H9 (cell line): ENCODE results near the gene ELFN2. TPM values are rescaled to one million over a fixed set of nuclear protein-coding genes. Genes with fewer than 3 reads are reported as not detected.

ENCODE experiments used
- DNase-seq: peaks from one replicate; pipeline ENCODE4 v3.0.0-alpha.2; 2017
- H2AFZ ChIP-seq: one replicate; pipeline ENCODE4 v1.6.1; 2013; ENCODE audit warnings: mild to moderate bottlenecking, low read length, control low read depth, moderate library complexity
- H2AK5ac ChIP-seq: 2 replicates; pipeline ENCODE4 v1.6.1; 2013; ENCODE audit warnings: low read length, control low read depth, mixed read lengths; ENCODE audit not compliant: insufficient read length
- H2BK120ac ChIP-seq: one replicate; pipeline ENCODE4 v1.6.1; 2013; ENCODE audit warnings: low read depth, mild to moderate bottlenecking, low read length, control low read depth, inconsistent platforms; ENCODE audit not compliant: poor library complexity, severe bottlenecking
- H2BK12ac ChIP-seq: 2 replicates; pipeline ENCODE4 v1.6.1; 2013; ENCODE audit warnings: low read length, control low read depth, mixed read lengths, low read depth; ENCODE audit not compliant: insufficient read length
- H2BK15ac ChIP-seq: 2 replicates; pipeline ENCODE4 v1.6.1; 2013; ENCODE audit warnings: low read depth, low read length, control low read depth
- H2BK20ac ChIP-seq: one replicate; pipeline ENCODE4 v1.6.1; 2013; ENCODE audit warnings: low read depth, mild to moderate bottlenecking, low read length, control low read depth, inconsistent platforms; ENCODE audit not compliant: poor library complexity, severe bottlenecking
- H2BK5ac ChIP-seq: 2 replicates; pipeline ENCODE4 v1.6.1; 2013; ENCODE audit warnings: low read length, control low read depth, mixed read lengths; ENCODE audit not compliant: insufficient read length
- H3K14ac ChIP-seq: 2 replicates; pipeline ENCODE4 v1.6.1; 2013; ENCODE audit warnings: low read length, control low read depth; ENCODE audit not compliant: insufficient read depth
- H3K18ac ChIP-seq: 2 replicates; pipeline ENCODE4 v1.6.1; 2013; ENCODE audit warnings: low read depth, mild to moderate bottlenecking, mixed read lengths, low read length, control low read depth; ENCODE audit not compliant: insufficient read length
- H3K23ac ChIP-seq: 2 replicates; pipeline ENCODE4 v1.6.1; 2013; ENCODE audit warnings: low read length, control low read depth, mixed read lengths, low read depth; ENCODE audit not compliant: insufficient read length
- H3K23me2 ChIP-seq: 2 replicates; pipeline ENCODE4 v1.6.1; 2013; ENCODE audit warnings: low read depth, mild to moderate bottlenecking, mixed read lengths, low read length, control low read depth; ENCODE audit not compliant: insufficient read length, poor library complexity, severe bottlenecking
- H3K27ac ChIP-seq: 2 replicates; pipeline ENCODE4 v1.5.1; 2013; ENCODE audit warnings: low read length, control low read depth, mixed read lengths, low read depth; ENCODE audit not compliant: insufficient read length
- H3K27me3 ChIP-seq: 2 replicates; pipeline ENCODE4 v1.6.1; 2013; ENCODE audit warnings: low read length, control low read depth, inconsistent platforms; ENCODE audit not compliant: insufficient read depth
- H3K4ac ChIP-seq: 2 replicates; pipeline ENCODE4 v1.6.1; 2013; ENCODE audit warnings: low read depth, mild to moderate bottlenecking, control low read depth, inconsistent platforms, low read length, moderate library complexity
- H3K4me1 ChIP-seq: 2 replicates; pipeline ENCODE4 v1.6.1; 2013; ENCODE audit warnings: low read length, control low read depth, inconsistent platforms; ENCODE audit not compliant: insufficient read depth
- H3K4me2 ChIP-seq: 2 replicates; pipeline ENCODE4 v1.6.1; 2013; ENCODE audit warnings: low read length, control low read depth, mixed read lengths; ENCODE audit not compliant: insufficient read length, insufficient read depth
- H3K56ac ChIP-seq: 2 replicates; pipeline ENCODE4 v1.6.1; 2013; ENCODE audit warnings: low read depth, mild to moderate bottlenecking, mixed read lengths, low read length, control low read depth; ENCODE audit not compliant: insufficient read length
- H3K79me1 ChIP-seq: 2 replicates; pipeline ENCODE4 v1.6.1; 2013; ENCODE audit warnings: low read depth, mild to moderate bottlenecking, moderate library complexity, low read length, control low read depth, inconsistent platforms; ENCODE audit not compliant: insufficient read depth, poor library complexity, severe bottlenecking
- H3K79me2 ChIP-seq: 2 replicates; pipeline ENCODE4 v1.6.1; 2013; ENCODE audit warnings: low read length, control low read depth, inconsistent platforms; ENCODE audit not compliant: insufficient read depth
- H3K9ac ChIP-seq: 2 replicates; pipeline ENCODE4 v1.6.1; 2013; ENCODE audit warnings: low read length, control low read depth, mixed read lengths; ENCODE audit not compliant: insufficient read length; ENCODE audit errors: extremely low read depth
- H3K9me3 ChIP-seq: one replicate; pipeline ENCODE4 v1.6.1; 2013; ENCODE audit warnings: low read depth, low read length, inconsistent platforms; ENCODE audit not compliant: control insufficient read depth
- H3T11ph ChIP-seq: one replicate; pipeline ENCODE4 v1.6.1; 2013; ENCODE audit warnings: mild to moderate bottlenecking, low read length, control low read depth, inconsistent platforms
- H4K20me1 ChIP-seq: one replicate; pipeline ENCODE4 v1.6.1; 2013; ENCODE audit not compliant: control insufficient read depth, insufficient read length, insufficient read depth
- H4K5ac ChIP-seq: 2 replicates; pipeline ENCODE4 v1.6.1; 2013; ENCODE audit warnings: low read depth, mild to moderate bottlenecking, mixed read lengths, low read length, control low read depth; ENCODE audit not compliant: insufficient read length
- H4K8ac ChIP-seq: replicated peaks from 2 replicates; pipeline ENCODE4 v1.6.1; 2013; ENCODE audit warnings: low read length, control low read depth, mixed read lengths, low read depth; ENCODE audit not compliant: insufficient read length
- H4K91ac ChIP-seq: 2 replicates; pipeline ENCODE4 v1.6.1; 2013; ENCODE audit warnings: low read depth, mild to moderate bottlenecking, moderate library complexity, mixed read lengths, low read length, control low read depth; ENCODE audit not compliant: insufficient read length
- H3K27ac Mint-ChIP-seq, 3 experiments: 2 replicates in 2 of 3; 3 replicates in 1 of 3; pipeline ENCODE4 v1.8.0; 2020 to 2021; ENCODE audit warnings: mixed read lengths in 3 of 3, mild to moderate bottlenecking in 1 of 3, moderate library complexity in 1 of 3
- H3K27me3 Mint-ChIP-seq: 2 replicates; pipeline ENCODE4 v1.8.0; 2021; ENCODE audit warnings: low read depth, mild to moderate bottlenecking, moderate library complexity, mixed read lengths
- H3K36me3 Mint-ChIP-seq, 3 experiments: 2 replicates in 2 of 3; 3 replicates in 1 of 3; pipeline ENCODE4 v1.8.0; 2020 to 2021; ENCODE audit warnings: low read depth in 3 of 3, mixed read lengths in 3 of 3; ENCODE audit not compliant: insufficient read depth in 1 of 3
- H3K4me1 Mint-ChIP-seq, 2 experiments: 2 replicates each; pipeline ENCODE4 v1.8.0; 2020; ENCODE audit warnings: mixed read lengths in 2 of 2
- H3K4me3 Mint-ChIP-seq, 2 experiments: 2 replicates in 1 of 2; 3 replicates in 1 of 2; pipeline ENCODE4 v1.8.0; 2020 to 2021; ENCODE audit warnings: mild to moderate bottlenecking in 2 of 2, mixed read lengths in 2 of 2, moderate library complexity in 1 of 2
- H3K9me3 Mint-ChIP-seq, 2 experiments: 2 replicates in 1 of 2; 3 replicates in 1 of 2; pipeline ENCODE4 v1.8.0; 2020; ENCODE audit warnings: mild to moderate bottlenecking in 2 of 2, mixed read lengths in 2 of 2, moderate library complexity in 1 of 2
- WGBS: extraction: QIAGEN DNeasy Blood & Tissue Kit; methylation state at CpG from one replicate; pipeline ENCODE4 v1.1.7; 2013; ENCODE audit warnings: missing lambda C conversion rate, low lambda C conversion rate, mixed read lengths; ENCODE audit not compliant: insufficient read length; ENCODE audit errors: extremely low coverage; 5-methylcytosine and 5-hydroxymethylcytosine counted together
- total RNA-seq: library from RNA; stranded (reverse); gene quantifications from 2 replicates; pipeline ENCODE4 v1.2.1, GENCODE V29; 2021
- TF ChIP-seq, protein P1 (sequence below): fragments of 200-600 bp; sonication (generic); conservative IDR thresholded peaks from 3 replicates; pipeline ENCODE4 v1.8.0; 2021; ENCODE audit warnings: antibody characterized with exemption, mild to moderate bottlenecking

ELFN2 gene
- total RNA-seq, 1 experiment from 2014 or later = 0.70 TPM

DNA sequence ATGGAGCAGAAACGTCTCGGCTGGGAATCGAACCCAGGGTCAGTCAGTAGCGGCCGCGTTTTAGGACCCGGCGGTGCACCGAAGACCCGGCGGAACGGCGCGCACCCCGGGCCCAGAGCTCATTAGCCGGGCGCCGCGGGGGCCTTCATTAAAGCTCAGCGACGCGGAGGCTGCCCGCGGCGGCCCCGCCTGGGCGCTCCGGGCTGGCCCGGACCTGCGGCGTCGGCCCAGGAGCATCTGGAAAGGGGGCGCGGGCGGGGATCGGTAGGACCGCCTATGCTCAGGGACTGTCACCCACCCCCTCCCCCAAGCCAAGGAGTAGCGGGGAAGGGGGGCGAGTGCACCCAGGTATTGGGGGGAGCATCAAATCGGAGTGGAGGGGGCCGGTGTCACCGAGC is 92.8 kb downstream of the ELFN2 start:
- TF ChIP-seq, protein P1, sequence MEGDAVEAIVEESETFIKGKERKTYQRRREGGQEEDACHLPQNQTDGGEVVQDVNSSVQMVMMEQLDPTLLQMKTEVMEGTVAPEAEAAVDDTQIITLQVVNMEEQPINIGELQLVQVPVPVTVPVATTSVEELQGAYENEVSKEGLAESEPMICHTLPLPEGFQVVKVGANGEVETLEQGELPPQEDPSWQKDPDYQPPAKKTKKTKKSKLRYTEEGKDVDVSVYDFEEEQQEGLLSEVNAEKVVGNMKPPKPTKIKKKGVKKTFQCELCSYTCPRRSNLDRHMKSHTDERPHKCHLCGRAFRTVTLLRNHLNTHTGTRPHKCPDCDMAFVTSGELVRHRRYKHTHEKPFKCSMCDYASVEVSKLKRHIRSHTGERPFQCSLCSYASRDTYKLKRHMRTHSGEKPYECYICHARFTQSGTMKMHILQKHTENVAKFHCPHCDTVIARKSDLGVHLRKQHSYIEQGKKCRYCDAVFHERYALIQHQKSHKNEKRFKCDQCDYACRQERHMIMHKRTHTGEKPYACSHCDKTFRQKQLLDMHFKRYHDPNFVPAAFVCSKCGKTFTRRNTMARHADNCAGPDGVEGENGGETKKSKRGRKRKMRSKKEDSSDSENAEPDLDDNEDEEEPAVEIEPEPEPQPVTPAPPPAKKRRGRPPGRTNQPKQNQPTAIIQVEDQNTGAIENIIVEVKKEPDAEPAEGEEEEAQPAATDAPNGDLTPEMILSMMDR = no peak
- Mint-ChIP-seq H3K4me3 (peak overlapping the region; percentile 56 to 87), H3K27me3 (peaks cover 77% of the 10 kb centered on the region), H3K4me1 (peaks cover 19 to 55% of the 10 kb centered on the region in 2 experiments), H3K9me3 (no peaks in the 10 kb centered on the region; a peak in 1 of 5 replicates), H3K36me3 (no peaks in the 10 kb centered on the region), H3K27ac (no peak overlapping the region)
- no peak overlapping the region for H4K5ac ChIP-seq
- H2BK15ac ChIP-seq = no peak overlapping the region
- no CpG with 5 or more reads among the region's 42 CpGs for WGBS
- H3K23ac ChIP-seq = no peak overlapping the region
- no peak overlapping the region for H2BK120ac ChIP-seq
- H3K18ac ChIP-seq = no peak overlapping the region
- H3K4ac ChIP-seq = no peak overlapping the region
- H3K79me1 ChIP-seq = no peaks in the 10 kb centered on the region
- H4K91ac ChIP-seq = no peak overlapping the region
- no peaks in the 10 kb centered on the region for H3K9me3 ChIP-seq
- peak overlapping the region; percentile 69 for H3K4me2 ChIP-seq
- H4K8ac ChIP-seq = no peak overlapping the region
- H3K27ac ChIP-seq = no peak overlapping the region
- H3K27me3 ChIP-seq = peaks cover 3% of the 10 kb centered on the region; the same call in 1 of the 2 replicates
- H2BK5ac ChIP-seq = no peak overlapping the region
- H2BK20ac ChIP-seq = no peak overlapping the region
- H2AK5ac ChIP-seq = no peak overlapping the region
- H3K9ac ChIP-seq = no peak overlapping the region
- no peak overlapping the region for H2BK12ac ChIP-seq
- H3K4me1 ChIP-seq = no peaks in the 10 kb centered on the region
- no peak overlapping the region for H3K56ac ChIP-seq
- no peaks in the 10 kb centered on the region for H4K20me1 ChIP-seq
- no peak overlapping the region for H3T11ph ChIP-seq
- DNase-seq = no peak
- no peak overlapping the region for H3K14ac ChIP-seq
- H2AFZ ChIP-seq = no peak overlapping the region
- H3K23me2 ChIP-seq = peaks cover 10% of the 10 kb centered on the region
- no peaks in the 10 kb centered on the region for H3K79me2 ChIP-seq
